ENCODE results near the gene FNIP2. TPM values are rescaled to one million over a fixed set of nuclear protein-coding genes. Genes with fewer than 3 reads are reported as not detected.
"Not testable (repeated sequence)": the region's sequence is repeated elsewhere in the genome, so short reads cannot be mapped to it uniquely, and the experiment has no call there.

The FNIP2 gene
- total and polyA plus RNA-seq, 3 experiments from 2014 or later = 5.1 to 13.3 (median 11.7) TPM

GRCh38 chr4:158729716-158730559, 38.9 kb upstream of the FNIP2 start:
- ChIA-PET CTCF (interaction anchor here (0.6 to 1.1 kb wide), 2 partner anchors 122 to 155 kb away, joined by 3 to 6 read pairs; no protein-coding TSS in a partner anchor), POLR2A (no interaction called here)
- Mint-ChIP-seq H3K9me3 (no peaks in the 10 kb centered on the region), H3K27ac (no peak overlapping the region), H3K4me1 (peaks cover 2 to 5% (median 4%) of the 10 kb centered on the region in 3 donors), H3K27me3 (peaks cover 16 to 62% of the 10 kb centered on the region in 2 donors), H3K4me3 (no peak overlapping the region), H3K36me3 (no peaks in the 10 kb centered on the region)
- Histone ChIP-seq H3K36me3 (ENCODE audit: insufficient read depth, low read length) (no peaks in the 10 kb centered on the region), H3K27ac (ENCODE audit: low read depth, low read length) (no peak overlapping the region), H3K4me1 (ENCODE audit: insufficient read depth, low read length) (no peaks in the 10 kb centered on the region), H3K9me3 (ENCODE audit: low read length) (no peaks in the 10 kb centered on the region), H3K4me3 (ENCODE audit: low read length) (no peak overlapping the region), H3K27me3 (ENCODE audit: insufficient read depth, low read length, poor library complexity, severe bottlenecking) (peaks cover 7% of the 10 kb centered on the region)
- DNase-seq = peak; percentile 10 to 64 (median 24)

GRCh38 chr4:158738866-158739265, 30.0 kb upstream of the FNIP2 start:
- Histone ChIP-seq H3K36me3 (ENCODE audit: insufficient read depth, low read length) (no peaks in the 10 kb centered on the region), H3K27ac (ENCODE audit: low read depth, low read length) (no peak overlapping the region), H3K4me1 (ENCODE audit: insufficient read depth, low read length) (no peaks in the 10 kb centered on the region), H3K9me3 (ENCODE audit: low read length) (no peaks in the 10 kb centered on the region), H3K27me3 (ENCODE audit: insufficient read depth, low read length, poor library complexity, severe bottlenecking) (no peaks in the 10 kb centered on the region), H3K4me3 (ENCODE audit: low read length) (no peak overlapping the region)
- Mint-ChIP-seq H3K27ac (no peak overlapping the region), H3K4me3 (no peak overlapping the region), H3K9me3 (no peaks in the 10 kb centered on the region), H3K27me3 (peaks cover 5 to 25% of the 10 kb centered on the region in 2 donors), H3K4me1 (no peaks in the 10 kb centered on the region), H3K36me3 (no peaks in the 10 kb centered on the region)
- CTCF ChIA-PET = interaction anchor here (0.9 kb wide), 1 partner anchor 14 kb away, joined by 3 read pairs; no protein-coding TSS in a partner anchor
- POLR2A ChIA-PET = no interaction called here
- no peak for DNase-seq

GRCh38 chr4:158739600-158739999, 29.2 kb upstream of the FNIP2 start:
- Histone ChIP-seq H3K27me3 (ENCODE audit: insufficient read depth, low read length, poor library complexity, severe bottlenecking) (no peaks in the 10 kb centered on the region), H3K4me3 (ENCODE audit: low read length) (no peak overlapping the region), H3K4me1 (ENCODE audit: insufficient read depth, low read length) (no peaks in the 10 kb centered on the region), H3K27ac (ENCODE audit: low read depth, low read length) (no peak overlapping the region), H3K36me3 (ENCODE audit: insufficient read depth, low read length) (no peaks in the 10 kb centered on the region), H3K9me3 (ENCODE audit: low read length) (no peaks in the 10 kb centered on the region)
- ChIA-PET POLR2A (no interaction called here), CTCF (no interaction called here)
- Mint-ChIP-seq H3K9me3 (no peaks in the 10 kb centered on the region), H3K36me3 (no peaks in the 10 kb centered on the region), H3K27me3 (peaks cover 5 to 19% of the 10 kb centered on the region in 2 donors), H3K4me3 (no peak overlapping the region), H3K27ac (no peak overlapping the region), H3K4me1 (no peaks in the 10 kb centered on the region)
- no peak for DNase-seq

GRCh38 chr4:158741326-158742021, 27.4 kb upstream of the FNIP2 start:
- Mint-ChIP-seq H3K9me3 (no peaks in the 10 kb centered on the region), H3K36me3 (no peaks in the 10 kb centered on the region), H3K27ac (no peak overlapping the region), H3K27me3 (peaks cover under 1 to 14% of the 10 kb centered on the region in 2 donors), H3K4me1 (no peaks in the 10 kb centered on the region), H3K4me3 (no peak overlapping the region)
- Histone ChIP-seq H3K27me3 (ENCODE audit: insufficient read depth, low read length, poor library complexity, severe bottlenecking) (no peaks in the 10 kb centered on the region), H3K36me3 (ENCODE audit: insufficient read depth, low read length) (no peaks in the 10 kb centered on the region), H3K4me1 (ENCODE audit: insufficient read depth, low read length) (no peaks in the 10 kb centered on the region), H3K4me3 (ENCODE audit: low read length) (no peak overlapping the region), H3K9me3 (ENCODE audit: low read length) (no peaks in the 10 kb centered on the region), H3K27ac (ENCODE audit: low read depth, low read length) (no peak overlapping the region)
- DNase-seq = no peak
- ChIA-PET POLR2A (no interaction called here), CTCF (interaction anchor here (2.2 kb wide), 1 partner anchor 104 kb away, joined by 5 read pairs; no protein-coding TSS in a partner anchor)

GRCh38 chr4:158746537-158746936, 22.3 kb upstream of the FNIP2 start:
- POLR2A ChIA-PET; H3K27ac ChIP-seq (ENCODE audit: low read depth, low read length); CTCF ChIA-PET; H3K27me3 ChIP-seq (ENCODE audit: insufficient read depth, low read length, poor library complexity, severe bottlenecking); H3K27ac Mint-ChIP-seq; H3K36me3 ChIP-seq (ENCODE audit: insufficient read depth, low read length); H3K9me3 ChIP-seq (ENCODE audit: low read length); H3K4me3 Mint-ChIP-seq; H3K27me3 Mint-ChIP-seq; H3K9me3 Mint-ChIP-seq; DNase-seq; H3K36me3 Mint-ChIP-seq; H3K4me1 ChIP-seq (ENCODE audit: insufficient read depth, low read length); H3K4me3 ChIP-seq (ENCODE audit: low read length); H3K4me1 Mint-ChIP-seq: not testable (repeated sequence)

- no peak for DNase-seq
- no peaks in the 10 kb centered on the region for H3K4me1 ChIP-seq (ENCODE audit: insufficient read depth, low read length)
- H3K9me3 ChIP-seq (ENCODE audit: low read length) = no peaks in the 10 kb centered on the region
- POLR2A ChIA-PET = no interaction called here
- H3K36me3 Mint-ChIP-seq = no peaks in the 10 kb centered on the region
- H3K4me3 ChIP-seq (ENCODE audit: low read length) = no peak overlapping the region
- H3K4me1 Mint-ChIP-seq = no peaks in the 10 kb centered on the region
- H3K36me3 ChIP-seq (ENCODE audit: insufficient read depth, low read length) = no peaks in the 10 kb centered on the region
- H3K27ac ChIP-seq (ENCODE audit: low read depth, low read length) = no peak overlapping the region
- no peak overlapping the region for H3K27ac Mint-ChIP-seq
- CTCF ChIA-PET = no interaction called here
- no peaks in the 10 kb centered on the region for H3K27me3 ChIP-seq (ENCODE audit: insufficient read depth, low read length, poor library complexity, severe bottlenecking)
- H3K27me3 Mint-ChIP-seq = peaks cover 2 to 4% of the 10 kb centered on the region in 2 donors
- H3K4me3 Mint-ChIP-seq = no peak overlapping the region
- no peaks in the 10 kb centered on the region for H3K9me3 Mint-ChIP-seq
Measured at GRCh38 chr4:158750379-158750778, 18.4 kb upstream of the FNIP2 start.

GRCh38 chr4:158754385-158755180, 14.2 kb upstream of the FNIP2 start:
- no peaks in the 10 kb centered on the region for H3K36me3 ChIP-seq (ENCODE audit: insufficient read depth, low read length)
- peaks cover 0 to 3% (median 2%) of the 10 kb centered on the region in 5 donors for H3K9me3 Mint-ChIP-seq
- H3K4me3 Mint-ChIP-seq = no peak overlapping the region
- H3K9me3 ChIP-seq (ENCODE audit: low read length) = no peaks in the 10 kb centered on the region
- H3K27me3 ChIP-seq (ENCODE audit: insufficient read depth, low read length, poor library complexity, severe bottlenecking) = no peaks in the 10 kb centered on the region
- ChIA-PET POLR2A (no interaction called here), CTCF (no interaction called here)
- H3K27ac ChIP-seq (ENCODE audit: low read depth, low read length) = no peak overlapping the region
- DNase-seq = no peak
- H3K36me3 Mint-ChIP-seq = peaks cover 0 to 4% (median 0%) of the 10 kb centered on the region in 3 donors
- no peaks in the 10 kb centered on the region for H3K4me1 Mint-ChIP-seq
- no peak overlapping the region for H3K4me3 ChIP-seq (ENCODE audit: low read length)
- H3K27ac Mint-ChIP-seq = no peak overlapping the region
- peaks cover 12 to 35% of the 10 kb centered on the region in 2 donors for H3K27me3 Mint-ChIP-seq
- no peaks in the 10 kb centered on the region for H3K4me1 ChIP-seq (ENCODE audit: insufficient read depth, low read length)

- DNase-seq; H3K27ac Mint-ChIP-seq; POLR2A ChIA-PET; H3K9me3 ChIP-seq (ENCODE audit: low read length); H3K4me3 Mint-ChIP-seq; H3K27me3 ChIP-seq (ENCODE audit: insufficient read depth, low read length, poor library complexity, severe bottlenecking); H3K4me1 Mint-ChIP-seq; H3K36me3 ChIP-seq (ENCODE audit: insufficient read depth, low read length); H3K4me3 ChIP-seq (ENCODE audit: low read length); H3K36me3 Mint-ChIP-seq; H3K4me1 ChIP-seq (ENCODE audit: insufficient read depth, low read length); CTCF ChIA-PET; H3K9me3 Mint-ChIP-seq; H3K27ac ChIP-seq (ENCODE audit: low read depth, low read length): not testable (repeated sequence)
- peaks cover 12 to 39% of the 10 kb centered on the region in 2 donors for H3K27me3 Mint-ChIP-seq
Measured at GRCh38 chr4:158755819-158756218, 13.0 kb upstream of the FNIP2 start.

All from CD8-positive, alpha-beta memory T cell (primary cell).